ENCODE data around the gene DNAI4. TPM values are rescaled to one million over a fixed set of nuclear protein-coding genes. Genes with fewer than 3 reads are reported as not detected.

The DNAI4 gene
- total RNA-seq, 1 donor from 2014 or later = 14.3 TPM

- intact Hi-C loops (cut with DNase I) = no loop called here
- no peak for ATAC-seq
- DNase-seq (ENCODE audit: missing footprints) = no peak
Measured at GRCh38 chr1:66777831-66778230, 146.8 kb downstream of the DNAI4 start.

GRCh38 chr1:66775646-66776045 is 149.0 kb downstream of the DNAI4 start:
- ATAC-seq = no peak
- DNase-seq (ENCODE audit: missing footprints) = no peak

DNA sequence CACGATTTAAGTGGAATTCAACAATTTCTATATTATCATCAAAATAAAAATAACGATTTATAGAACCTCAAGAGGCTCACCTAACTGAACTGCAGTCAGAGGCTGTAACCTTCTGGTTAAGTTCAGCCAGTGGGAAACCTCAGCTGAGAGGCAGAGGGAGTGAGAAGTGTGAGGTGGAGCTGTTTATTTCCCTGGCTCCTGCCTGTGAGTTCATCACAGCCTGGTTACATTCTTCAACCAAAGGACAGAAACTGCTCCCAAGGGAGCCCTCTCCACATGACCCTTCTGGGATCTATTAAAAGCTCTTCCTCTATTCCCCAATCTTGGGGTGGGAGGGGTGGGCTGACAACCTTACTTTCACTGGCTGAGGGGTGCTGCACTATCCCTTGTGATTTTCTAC is 150.2 kb downstream of the DNAI4 start:
- DNase-seq (ENCODE audit: missing footprints) = no peak
- ATAC-seq = no peak
- intact Hi-C loops (cut with DNase I) = no loop called here

More at GRCh38 chr1:66775646-66776045, 149.0 kb downstream of the DNAI4 start:
- intact Hi-C loops (cut with DNase I) = no loop called here

- no peak for DNase-seq (ENCODE audit: missing footprints)
- no peak for ATAC-seq
- intact Hi-C loops (cut with DNase I) = no loop called here
Measured at GRCh38 chr1:66773227-66773626, 151.4 kb downstream of the DNAI4 start.

- intact Hi-C loops (cut with DNase I) = no loop called here
- ATAC-seq = no peak
Measured at GRCh38 chr1:66770694-66771093, 154.0 kb downstream of the DNAI4 start.

DNA sequence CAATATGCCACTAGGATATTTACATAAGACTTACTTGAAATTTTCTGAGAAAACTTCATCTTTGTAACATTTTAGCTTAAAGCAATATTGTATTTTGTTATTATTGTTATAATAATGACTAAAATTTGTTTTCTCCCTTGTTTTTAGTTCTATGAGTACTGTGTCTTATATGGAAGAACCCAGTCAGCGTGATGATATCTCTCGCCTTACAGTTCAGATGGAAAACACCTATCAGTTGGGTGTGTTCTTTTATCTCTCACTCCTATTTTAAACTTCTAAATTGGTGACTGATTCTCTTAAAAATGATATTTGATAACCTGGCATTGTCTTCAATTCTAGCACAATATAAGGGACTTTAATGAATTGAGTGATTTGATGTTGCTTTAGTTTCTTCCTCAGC is 154.4 kb downstream of the DNAI4 start:
- intact Hi-C loops (cut with DNase I) = no loop called here
- DNase-seq (ENCODE audit: missing footprints) = no peak
- ATAC-seq = no peak

More at GRCh38 chr1:66770694-66771093, 154.0 kb downstream of the DNAI4 start:
- no peak for DNase-seq (ENCODE audit: missing footprints)

- no peak for ATAC-seq
- intact Hi-C loops (cut with DNase I) = loop anchor here (5.0 kb wide), 3 partner anchors 158 to 443 kb away; no protein-coding TSS in a partner anchor
Measured at GRCh38 chr1:66769512-66770229, 155.0 kb downstream of the DNAI4 start.

DNA sequence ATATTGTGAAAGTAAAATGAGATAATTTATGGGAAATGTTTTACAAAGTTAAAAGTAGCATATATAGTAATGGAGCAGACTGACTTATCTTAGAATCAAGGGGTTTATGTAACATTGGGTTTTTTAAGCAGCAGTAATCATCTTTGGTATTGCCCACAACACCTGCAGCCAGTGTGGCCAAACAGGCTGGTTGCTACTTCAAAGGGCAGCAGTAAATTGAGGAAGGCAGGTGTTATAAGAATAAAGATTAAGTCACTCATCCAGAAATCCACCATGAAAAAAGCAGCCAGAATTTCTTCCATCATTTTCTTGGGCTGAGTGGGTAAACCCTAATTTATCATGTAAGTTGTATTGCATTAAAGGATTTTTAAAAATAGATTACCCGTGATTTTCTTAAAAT is 155.7 kb downstream of the DNAI4 start:
- DNase-seq (ENCODE audit: missing footprints) (no peak), ATAC-seq (no peak)
- intact Hi-C loops (cut with DNase I) = loop anchor here (5.0 kb wide), 3 partner anchors 158 to 443 kb away; no protein-coding TSS in a partner anchor

More at GRCh38 chr1:66769512-66770229, 155.0 kb downstream of the DNAI4 start:
- no peak for DNase-seq (ENCODE audit: missing footprints)

- DNase-seq (ENCODE audit: missing footprints) (no peak), ATAC-seq (no peak)
- intact Hi-C loops (cut with DNase I) = loop anchor here (5.0 kb wide), 3 partner anchors 160 to 445 kb away; no protein-coding TSS in a partner anchor
Measured at GRCh38 chr1:66767626-66768025, 157.0 kb downstream of the DNAI4 start.

DNA sequence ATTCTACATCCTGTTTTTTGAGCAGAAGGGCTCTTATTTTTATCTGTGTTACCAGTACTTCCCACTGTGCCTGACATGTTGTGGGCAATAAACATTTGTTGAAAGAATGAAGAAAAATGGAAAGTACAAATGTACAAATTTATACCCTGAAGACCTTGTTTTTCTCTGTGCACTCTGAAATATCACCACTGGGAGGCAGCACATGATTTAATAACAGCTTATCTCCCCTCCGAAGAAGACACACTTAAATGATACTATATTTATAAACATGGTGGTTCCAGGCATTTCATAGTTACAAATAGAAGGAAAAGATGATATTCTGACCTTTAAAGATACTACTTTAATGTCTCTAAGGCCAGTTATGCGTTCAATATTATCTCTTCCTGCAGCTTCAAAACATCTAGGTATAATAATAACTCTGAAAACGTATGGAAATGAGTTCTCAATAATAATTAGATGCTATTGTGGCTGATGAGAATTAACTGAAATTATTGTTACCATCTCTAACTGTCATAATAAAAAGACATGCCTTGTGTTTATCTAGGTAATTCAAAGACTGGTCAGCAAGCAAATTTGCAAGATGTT is 159.6 kb downstream of the DNAI4 start:
- intact Hi-C loops (cut with DNase I) = loop anchor here (5.0 kb wide), 4 partner anchors 162 to 447 kb away; no protein-coding TSS in a partner anchor
- ATAC-seq = no peak

More for the DNA sequence above, 159.6 kb downstream of the DNAI4 start:
- no peak for DNase-seq (ENCODE audit: missing footprints)

Other genes with a start within 250 kb of the DNAI4 start
- gene DYNLT5, start 172.4 kb downstream of the DNAI4 start, total RNA-seq = 1.6 TPM
- gene INSL5, start 123.6 kb downstream of the DNAI4 start, total RNA-seq = not detected
- gene MIER1, start 134 bp upstream of the DNAI4 start, total RNA-seq = 18.4 TPM
- gene SLC35D1, start 129.3 kb upstream of the DNAI4 start, total RNA-seq = 3.2 TPM
- gene C1orf141, start 210.1 kb upstream of the DNAI4 start, total RNA-seq = not detected
- not detected for gene IL23R, start 241.6 kb upstream of the DNAI4 start, total RNA-seq

All from Right ventricle myocardium inferior (tissue), 1 donor.